H1 (cell line): ENCODE measurements around the gene THBD. TPM values are rescaled to one million over a fixed set of nuclear protein-coding genes. Genes with fewer than 3 reads are reported as not detected.

Experiments used
- CTCF ChIA-PET: fragments of 300-600 bp; sonication (Branson Sonifier 250); formaldehyde crosslinking; loops from one replicate; lab custom pipeline; 2021; ENCODE audit not compliant: partially characterized antibody; lab: Charles Lee
- POLR2A ChIA-PET: fragments of 300-600 bp; sonication (Branson Sonifier 250); formaldehyde crosslinking; loops from one replicate; lab custom pipeline; 2021; ENCODE audit warnings: inconsistent platforms; ENCODE audit not compliant: partially characterized antibody; lab: Charles Lee
- DNase-seq, 2 experiments: peaks; one replicate each; pipeline versions ENCODE4 v3.0.0 to v3.0.0-alpha.2; 2010 to 2022; ENCODE audit warnings: low spot score in 2 of 2, low read depth in 1 of 2, mixed read lengths in 1 of 2
- FAIRE-seq: peaks from 2 replicates; lab custom pipeline; 2011; peaks lifted over from hg19 to GRCh38; lab: Jason Lieb, UNC
- H2AFZ ChIP-seq: 2 replicates; pipeline ENCODE4 v1.8.1; 2012; ENCODE audit warnings: low read length, inconsistent platforms
- H2AK5ac ChIP-seq: 2 replicates; pipeline ENCODE4 v1.6.1; 2013; ENCODE audit warnings: low read depth, low read length
- H2BK120ac ChIP-seq: replicated peaks from 2 replicates; pipeline ENCODE3; 2013; ENCODE audit warnings: low read depth, low read length, inconsistent platforms
- H2BK12ac ChIP-seq: 2 replicates; pipeline ENCODE4 v1.6.1; 2013; ENCODE audit warnings: low read depth, low read length
- H2BK15ac ChIP-seq: 2 replicates; pipeline ENCODE4 v1.6.1; 2013; ENCODE audit warnings: low read length
- H2BK20ac ChIP-seq: 2 replicates; pipeline ENCODE4 v1.6.1; 2013; ENCODE audit warnings: low read length
- H2BK5ac ChIP-seq: 2 replicates; pipeline ENCODE4 v1.6.1; 2013; ENCODE audit warnings: low read depth, low read length
- H3K14ac ChIP-seq: 2 replicates; pipeline ENCODE4 v1.6.1; 2013; ENCODE audit warnings: inconsistent platforms; ENCODE audit not compliant: insufficient read length
- H3K18ac ChIP-seq: 2 replicates; pipeline ENCODE4 v1.6.1; 2013; ENCODE audit warnings: low read length; ENCODE audit errors: extremely low read depth
- H3K23ac ChIP-seq: 2 replicates; pipeline ENCODE4 v1.6.1; 2013; ENCODE audit warnings: inconsistent platforms; ENCODE audit not compliant: insufficient read length
- H3K23me2 ChIP-seq: 2 replicates; pipeline ENCODE4 v1.6.1; 2013; ENCODE audit warnings: low read depth, low read length
- H3K27ac ChIP-seq: 2 replicates; pipeline ENCODE4 v1.6.1; 2011; ENCODE audit warnings: low read depth, low read length, inconsistent platforms
- H3K27me3 ChIP-seq, 4 experiments: replicated peaks in 1 of 4; 1 replicate in 1 of 4; 2 replicates in 3 of 4; pipeline versions ENCODE4 v1.6.1 to v1.8.1; 2011 to 2013; ENCODE audit warnings: low read length in 3 of 4, mild to moderate bottlenecking in 3 of 4, inconsistent platforms in 2 of 4, mixed read lengths in 2 of 4, moderate library complexity in 1 of 4; ENCODE audit not compliant: control insufficient read depth in 3 of 4, insufficient read depth in 3 of 4; ENCODE audit errors: extremely low read depth in 1 of 4
- H3K36me3 ChIP-seq, 4 experiments: 2 replicates each; pipeline versions ENCODE4 v1.6.1 to v1.8.1; 2011 to 2013; ENCODE audit warnings: mild to moderate bottlenecking in 4 of 4, low read length in 3 of 4, moderate library complexity in 2 of 4, control low read depth in 1 of 4, inconsistent platforms in 1 of 4; ENCODE audit not compliant: insufficient read depth in 4 of 4, control insufficient read depth in 2 of 4
- H3K4ac ChIP-seq: replicated peaks from 2 replicates; pipeline ENCODE3; 2013; ENCODE audit warnings: low read length, low read depth, mixed read lengths, inconsistent platforms; ENCODE audit not compliant: insufficient read length
- H3K4me1 ChIP-seq, 4 experiments: replicated peaks in 1 of 4; 1 replicate in 1 of 4; 2 replicates in 3 of 4; pipeline versions ENCODE4 v1.6.1 to v1.8.1; 2011 to 2013; ENCODE audit warnings: low read length in 3 of 4, inconsistent platforms in 2 of 4, mixed read lengths in 1 of 4; ENCODE audit not compliant: insufficient read depth in 4 of 4, control insufficient read depth in 3 of 4
- H3K4me2 ChIP-seq, 2 experiments: 2 replicates each; pipeline versions ENCODE4 v1.6.1 to v1.8.1; 2011 to 2013; ENCODE audit warnings: low read depth in 2 of 2, low read length in 2 of 2, control low read depth in 1 of 2, inconsistent platforms in 1 of 2, mild to moderate bottlenecking in 1 of 2; ENCODE audit not compliant: insufficient read depth in 1 of 2
- H3K4me3 ChIP-seq, 4 experiments: fragments of 200-600, 300-600 bp in 1 of 4; sonication (generic), shearing (Covaris generic), sonication (Bioruptor Twin) in 1 of 4; 2 replicates each; pipeline versions ENCODE4 v1.5.1 to v1.8.1; 2011 to 2016; ENCODE audit warnings: low read length in 4 of 4, low read depth in 3 of 4, control low read depth in 2 of 4, inconsistent platforms in 2 of 4, mild to moderate bottlenecking in 2 of 4, mixed read lengths in 1 of 4, moderate library complexity in 1 of 4; ENCODE audit not compliant: insufficient read depth in 2 of 4; ENCODE audit errors: extremely low read depth in 1 of 4
- H3K56ac ChIP-seq: replicated peaks from 2 replicates; pipeline ENCODE3; 2013; ENCODE audit warnings: low read depth, mild to moderate bottlenecking, mixed read lengths, low read length, inconsistent platforms; ENCODE audit not compliant: insufficient read length
- H3K79me1 ChIP-seq: 2 replicates; pipeline ENCODE4 v1.6.1; 2013; ENCODE audit warnings: low read depth, low read length, control low read depth
- H3K79me2 ChIP-seq, 2 experiments: 2 replicates each; pipeline versions ENCODE4 v1.6.1 to v1.8.1; 2012 to 2013; ENCODE audit warnings: low read length in 2 of 2, mild to moderate bottlenecking in 2 of 2, inconsistent platforms in 1 of 2; ENCODE audit not compliant: insufficient read depth in 2 of 2, control insufficient read depth in 1 of 2
- H3K9ac ChIP-seq, 4 experiments: replicated peaks in 1 of 4; 1 replicate in 1 of 4; 2 replicates in 3 of 4; pipeline versions ENCODE4 v1.6.1 to v1.8.1; 2011 to 2013; ENCODE audit warnings: low read depth in 3 of 4, low read length in 3 of 4, control low read depth in 2 of 4, mild to moderate bottlenecking in 2 of 4, moderate library complexity in 2 of 4, inconsistent platforms in 1 of 4; ENCODE audit errors: extremely low read depth in 1 of 4
- H3K9me3 ChIP-seq, 2 experiments: 2 replicates each; pipeline versions ENCODE4 v1.6.1 to v1.8.1; 2012 to 2013; ENCODE audit warnings: mild to moderate bottlenecking in 2 of 2, moderate library complexity in 2 of 2, control low read depth in 1 of 2, inconsistent platforms in 1 of 2, low read depth in 1 of 2, low read length in 1 of 2, mixed read lengths in 1 of 2; ENCODE audit not compliant: insufficient read depth in 2 of 2
- H4K20me1 ChIP-seq, 2 experiments: replicated peaks in 1 of 2; 2 replicates each; pipeline versions ENCODE3 to v1.8.1; 2011 to 2013; ENCODE audit warnings: inconsistent platforms in 2 of 2, low read length in 2 of 2, mild to moderate bottlenecking in 1 of 2; ENCODE audit not compliant: insufficient read depth in 2 of 2, control insufficient read depth in 1 of 2
- H4K5ac ChIP-seq: 2 replicates; pipeline ENCODE4 v1.6.1; 2013; ENCODE audit warnings: low read length, low read depth, mixed read lengths, inconsistent platforms; ENCODE audit not compliant: insufficient read length
- H4K8ac ChIP-seq: 2 replicates; pipeline ENCODE4 v1.8.0; 2013; ENCODE audit warnings: mild to moderate bottlenecking, moderate library complexity, low read length, inconsistent platforms; ENCODE audit not compliant: insufficient read depth; ENCODE audit errors: extremely low read depth
- H4K91ac ChIP-seq: replicated peaks from 2 replicates; pipeline ENCODE3; 2013; ENCODE audit warnings: low read length, mixed read lengths, inconsistent platforms; ENCODE audit not compliant: insufficient read length
- ASH2L ChIP-seq: fragments of 200-600, 300-600 bp; sonication (generic); IDR thresholded peaks from one replicate; pipeline ENCODE4 v1.7.1; 2017; ENCODE audit warnings: low read length
- KDM4A ChIP-seq: IDR thresholded peaks from one replicate; pipeline ENCODE4 v1.7.1; 2012; ENCODE audit warnings: low read depth, mild to moderate bottlenecking, moderate library complexity, low read length, inconsistent platforms; ENCODE audit not compliant: severe bottlenecking
- RFX5 ChIP-seq: IDR thresholded peaks from 2 replicates; pipeline ENCODE4 v1.6.1; 2011; ENCODE audit warnings: low read depth, low read length, improper control_type of control experiment, borderline replicate concordance
- RXRA ChIP-seq: IDR thresholded peaks from 2 replicates; pipeline ENCODE4 v1.6.1; 2011; ENCODE audit warnings: low read depth, mild to moderate bottlenecking, low read length, moderate library complexity; ENCODE audit not compliant: insufficient read depth
- WGBS, 2 experiments: shearing (Covaris generic) in 1 of 2; methylation state at CpG; one replicate each; pipeline versions ENCODE4 v1.1.6 to v1.1.7; 2013 to 2015; ENCODE audit warnings: low lambda C conversion rate in 2 of 2, mixed read lengths in 2 of 2, inconsistent platforms in 1 of 2, low coverage in 1 of 2, missing lambda C conversion rate in 1 of 2; ENCODE audit not compliant: insufficient replicate concordance in 2 of 2, insufficient coverage in 1 of 2, insufficient read length in 1 of 2; ENCODE audit errors: extremely low coverage in 1 of 2, missing lambda C conversion rate in 1 of 2; 5-methylcytosine and 5-hydroxymethylcytosine counted together
- polyA plus RNA-seq, 7 experiments: library from polyadenylated mRNA; depleted of rRNA in 3 of 7; stranded (reverse) in 5 of 7; unstranded in 2 of 7; fragments of >200 nt in 5 of 7; fragments of 200-250 nt in 2 of 7; gene quantifications; 1 replicate in 5 of 7; 2 replicates in 1 of 7; 4 replicates in 1 of 7; pipeline versions ENCODE4 v1.2.1 to v1.2.3, GENCODE V29; 2011 to 2013; ENCODE audit warnings: missing spikeins in 2 of 7, mixed read lengths in 2 of 7
- total RNA-seq: library from RNA; stranded (reverse); fragmentation: NEBNext Ultra II Directional; extraction: Animal tissue kit (Norgen Biotek cat#: 25700); gene quantifications from 2 replicates; pipeline ENCODE4 v1.2.1, GENCODE V29; 2021

The THBD gene
- total and polyA plus RNA-seq, 2 of the 8 experiments (the other 6 are each of a cell fraction or from before 2014, with no cell fraction given), result 0.21 to 0.43 TPM

DNA sequence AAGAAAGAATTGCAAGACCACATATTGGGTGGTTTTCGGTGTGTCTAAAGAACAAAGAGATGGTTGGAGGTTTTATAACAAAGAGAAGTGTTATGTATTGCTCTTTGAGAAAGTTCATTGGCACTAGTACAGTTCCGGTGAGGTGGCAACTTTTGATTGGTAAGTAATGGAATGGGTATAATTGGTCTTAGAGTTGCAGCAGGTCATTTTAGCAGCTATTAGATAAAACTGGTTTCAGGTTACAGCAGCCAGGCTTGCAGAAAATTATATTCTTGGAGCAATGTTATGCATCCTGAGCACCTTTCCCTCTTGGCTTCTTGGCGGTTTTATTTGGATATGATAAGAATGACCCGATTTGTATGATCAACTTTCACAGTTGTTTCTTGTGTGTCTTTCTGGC lies 26.6 kb downstream of the THBD start:
- H2AFZ ChIP-seq, result no peak overlapping the region
- no peak overlapping the region for H2BK15ac ChIP-seq
- H3K18ac ChIP-seq, result no peak overlapping the region
- TF ChIP-seq RXRA (no peak), RFX5 (no peak), ASH2L (no peak), KDM4A (no peak)
- 89% methylated on average over 4 of the region's 4 CpGs; no CpG with 5 or more reads in 1 of the 2 experiments for WGBS, 2 experiments
- no peak overlapping the region for H4K8ac ChIP-seq
- CTCF ChIA-PET, result interaction anchor here (0.9 to 2.0 kb wide), 6 partner anchors 10 to 331 kb away, joined by 3 to 5 read pairs (median 4); no protein-coding TSS in a partner anchor
- H3K4me2 ChIP-seq, result no peak overlapping the region
- H3K4ac ChIP-seq, result no peak overlapping the region
- H3K23ac ChIP-seq, result no peak overlapping the region
- H4K5ac ChIP-seq, result no peak overlapping the region
- no peaks in the 10 kb centered on the region for H3K79me2 ChIP-seq
- no peak overlapping the region for H3K14ac ChIP-seq
- no peak overlapping the region for H3K4me3 ChIP-seq
- H3K36me3 ChIP-seq, result no peaks in the 10 kb centered on the region
- 0 out of 2 replicates have a peak, but pooled peaks cover 1% of the 10 kb centered on the region for H3K23me2 ChIP-seq
- DNase-seq (no peak), FAIRE-seq (no peak)
- no peak overlapping the region for H2AK5ac ChIP-seq
- no peak overlapping the region for H3K56ac ChIP-seq
- H3K27me3 ChIP-seq, result no peaks in the 10 kb centered on the region; a peak in 1 of 7 replicates
- H4K91ac ChIP-seq, result no peak overlapping the region
- no peak overlapping the region for H3K27ac ChIP-seq
- no peaks in the 10 kb centered on the region for H4K20me1 ChIP-seq
- H3K4me1 ChIP-seq, result no peaks in the 10 kb centered on the region
- H2BK20ac ChIP-seq, result no peak overlapping the region
- POLR2A ChIA-PET, result no interaction called here
- H3K9me3 ChIP-seq, result no peaks in the 10 kb centered on the region
- H2BK120ac ChIP-seq, result no peak overlapping the region
- H2BK5ac ChIP-seq, result no peak overlapping the region
- no peak overlapping the region for H3K9ac ChIP-seq
- H2BK12ac ChIP-seq, result no peak overlapping the region
- no peaks in the 10 kb centered on the region for H3K79me1 ChIP-seq
